HepG2 (cell line): ENCODE data around the gene PROX1. TPM values are rescaled to one million over a fixed set of nuclear protein-coding genes. Genes with fewer than 3 reads are reported as not detected.

Experiments
- AFF4 ChIP-seq: sonication (generic); formaldehyde crosslinking; IDR thresholded peaks from 2 replicates; pipeline ENCODE4 v1.4.0; 2020; ENCODE audit warnings: missing genetic modification reagents
- CSRNP2 ChIP-seq: sonication (generic); formaldehyde crosslinking; conservative IDR thresholded peaks from 2 replicates; pipeline ENCODE4 v1.8.0; 2022; ENCODE audit warnings: low read depth, missing genetic modification reagents
- DZIP1 ChIP-seq: sonication (generic); formaldehyde crosslinking; IDR thresholded peaks from 2 replicates; pipeline ENCODE4 v1.5.0; 2020; ENCODE audit warnings: mild to moderate bottlenecking, missing genetic modification reagents
- FOSL2 ChIP-seq: sonication (generic); formaldehyde crosslinking; IDR thresholded peaks from 2 replicates; pipeline ENCODE4 v1.4.0; 2020; ENCODE audit warnings: missing genetic modification reagents
- MXD3 ChIP-seq: IDR thresholded peaks from 2 replicates; pipeline ENCODE4 v1.6.1; 2016; ENCODE audit warnings: mild to moderate bottlenecking, missing biosample characterization, missing genetic modification reagents
- RFX5 ChIP-seq: IDR thresholded peaks from 2 replicates; pipeline ENCODE4 v1.6.1; 2011; ENCODE audit warnings: low read depth, low read length, improper control_type of control experiment
- RXRA ChIP-seq: sonication (generic); formaldehyde crosslinking; IDR thresholded peaks from 2 replicates; pipeline ENCODE4 v1.5.1; 2020; ENCODE audit warnings: missing genetic modification reagents
- SP4 ChIP-seq: sonication (generic); formaldehyde crosslinking; IDR thresholded peaks from 2 replicates; pipeline ENCODE4 v1.8.1; 2023; ENCODE audit warnings: mild to moderate bottlenecking, missing genetic modification reagents
- TCF7 ChIP-seq: sonication (generic); IDR thresholded peaks from 2 replicates; pipeline ENCODE4 v1.6.1; 2016; ENCODE audit warnings: antibody characterized with exemption, low read depth
- ZBTB44 ChIP-seq: sonication (generic); formaldehyde crosslinking; IDR thresholded peaks from 2 replicates; pipeline ENCODE4 v1.4.0; 2020; ENCODE audit warnings: missing genetic modification reagents
- ZFP90 ChIP-seq: sonication (generic); formaldehyde crosslinking; IDR thresholded peaks from 2 replicates; pipeline ENCODE4 v1.8.0; 2022; ENCODE audit warnings: missing genetic modification reagents, mild to moderate bottlenecking, inconsistent platforms, borderline replicate concordance
- ZGPAT ChIP-seq: IDR thresholded peaks from 2 replicates; pipeline ENCODE4 v1.6.1; 2016; ENCODE audit warnings: mild to moderate bottlenecking
- ZNF501 ChIP-seq: sonication (generic); formaldehyde crosslinking; IDR thresholded peaks from 2 replicates; pipeline ENCODE4 v1.5.1; 2020; ENCODE audit warnings: mild to moderate bottlenecking, moderate library complexity, missing genetic modification reagents
- ZNF572 ChIP-seq: sonication (generic); formaldehyde crosslinking; IDR thresholded peaks from 2 replicates; pipeline ENCODE4 v1.5.1; 2020; ENCODE audit warnings: mild to moderate bottlenecking, missing genetic modification reagents
- ZNF577 ChIP-seq: sonication (generic); formaldehyde crosslinking; IDR thresholded peaks from 2 replicates; pipeline ENCODE4 v1.4.0; 2020; ENCODE audit warnings: mild to moderate bottlenecking, low read depth, missing genetic modification reagents, borderline replicate concordance
- ZNF780A ChIP-seq: sonication (generic); formaldehyde crosslinking; IDR thresholded peaks from 2 replicates; pipeline ENCODE4 v1.8.0; 2022; ENCODE audit warnings: mild to moderate bottlenecking, missing genetic modification reagents, moderate library complexity
- polyA plus RNA-seq, 8 experiments: library from polyadenylated mRNA; depleted of rRNA in 3 of 8; stranded (reverse) in 7 of 8; unstranded in 1 of 8; fragments of >200 nt; fragmentation: Illumina TruSeq in 4 of 8; extraction: Trizol in 4 of 8; gene quantifications; 2 replicates each; pipeline versions ENCODE4 v1.2.1 to v1.2.3, GENCODE V29; 2011 to 2016; ENCODE audit warnings: low read depth in 4 of 8, missing spikeins in 1 of 8, mixed read lengths in 1 of 8; ENCODE audit not compliant: insufficient read depth in 1 of 8
- total RNA-seq, 5 experiments: library from RNA; depleted of rRNA; stranded (reverse); fragments of >200 nt; fragmentation: Illumina TruSeq; extraction: Trizol; gene quantifications; 2 replicates each; pipeline ENCODE4 v1.2.3, GENCODE V29; 2016; ENCODE audit warnings: low read depth in 1 of 5

PROX1 gene
- total and polyA plus RNA-seq, 2 of the 13 experiments (the other 11 are each of a cell fraction or from before 2014, with no cell fraction given), result 12.3 to 30.2 TPM

GRCh38 chr1:213989002-213989855, 1.5 kb downstream of the PROX1 start (continued):
- no peak for TF ChIP-seq ZBTB44 (CRISPR knock-in tag)
- TF ChIP-seq ZNF780A (CRISPR knock-in tag), result no peak
- peak; percentile 12; the same call in 1 of the 2 replicates for TF ChIP-seq FOSL2
- TF ChIP-seq RXRA (CRISPR knock-in tag), result peak; percentile 40; the same call in 1 of the 2 replicates
- TF ChIP-seq ZFP90, result peak; percentile 74
- TF ChIP-seq ZGPAT (CRISPR knock-in tag), result peak; percentile 60; the same call in 1 of the 2 replicates
- peak; percentile 43; the same call in 1 of the 2 replicates for TF ChIP-seq RFX5
- 0 out of 2 replicates have a peak, but pooled peaks have one; percentile 19 for TF ChIP-seq ZNF572
- TF ChIP-seq SP4, result no peak
- TF ChIP-seq AFF4 (CRISPR knock-in tag), result peak; percentile 82
- TF ChIP-seq MXD3 (CRISPR knock-in tag), result no peak
- TF ChIP-seq ZNF501 (CRISPR knock-in tag), result peak; percentile 65
- TF ChIP-seq TCF7, result no peak
- TF ChIP-seq DZIP1 (CRISPR knock-in tag), result no peak
- TF ChIP-seq ZNF577 (CRISPR knock-in tag), result no peak
- peak; percentile 57; the same call in 1 of the 2 replicates for TF ChIP-seq CSRNP2 (CRISPR knock-in tag)
